HepG2 (cell line): ENCODE results near the gene MPC2. TPM values are rescaled to one million over a fixed set of nuclear protein-coding genes. Genes with fewer than 3 reads are reported as not detected.
A peak's percentile ranks its signal among the peaks of the same experiment; 100 is the strongest.

Experiments
- ATAC-seq: fragments of 200-7000 bp; cut with Tn5 transposase; 3 replicates; pipeline ENCODE4 v1.9.1; 2020; ENCODE audit warnings: mild to moderate bottlenecking, moderate library complexity
- BruUV-seq: library from RNA; stranded (reverse); fragments of 400-500 nt; replicated peaks from 2 replicates; lab custom pipeline; 2021; lab: Mats Ljungman, UMichigan
- CTCF ChIA-PET: fragments of 300-600 bp; formaldehyde crosslinking; extraction: SDS; loops from one replicate; lab custom pipeline; 2021; ENCODE audit warnings: low total read pairs, inconsistent platforms, low intra/inter-chr PET ratio; lab: Yijun Ruan, JAX
- POLR2A ChIA-PET: fragments of 350-600 bp; sonication (Branson Sonifier 250); formaldehyde crosslinking; loops from one replicate; lab custom pipeline; 2020; ENCODE audit warnings: antibody characterized with exemption, inconsistent platforms; lab: Yijun Ruan, JAX
- DNase-seq: peaks from one replicate; pipeline ENCODE4 v3.0.0-alpha.2; 2015; ENCODE audit warnings: low spot score
- FAIRE-seq: peaks from 3 replicates; lab custom pipeline; 2011; peaks lifted over from hg19 to GRCh38; lab: Jason Lieb, UNC
- H2AFZ ChIP-seq: one replicate; pipeline ENCODE4 v1.6.1; 2011; ENCODE audit warnings: low read length, inconsistent platforms
- H3K27ac ChIP-seq: fragments of 300-600 bp; 3 replicates; pipeline ENCODE4 v1.8.0; 2011; ENCODE audit warnings: mixed run types, mild to moderate bottlenecking, mixed read lengths, low read length, inconsistent platforms; ENCODE audit not compliant: insufficient read depth; ENCODE audit errors: extremely low read length
- H3K27me3 ChIP-seq, 2 experiments: fragments of 200-600 bp in 1 of 2; 2 replicates in 1 of 2; 3 replicates in 1 of 2; pipeline versions ENCODE4 v1.6.0 to v1.8.0; 2011; ENCODE audit warnings: low read length in 2 of 2, mild to moderate bottlenecking in 2 of 2, moderate library complexity in 2 of 2, inconsistent platforms in 1 of 2; ENCODE audit not compliant: insufficient read depth in 2 of 2, control insufficient read depth in 1 of 2
- H3K36me3 ChIP-seq, 2 experiments: fragments of 200-600 bp in 1 of 2; replicated peaks in 1 of 2; 2 replicates in 1 of 2; 3 replicates in 1 of 2; pipeline versions ENCODE4 v1.5.1 to v1.8.0; 2011; ENCODE audit warnings: low read length in 2 of 2, inconsistent platforms in 1 of 2; ENCODE audit not compliant: insufficient read depth in 2 of 2, control insufficient read depth in 1 of 2
- H3K4me1 ChIP-seq: 2 replicates; pipeline ENCODE4 v1.5.1; 2012; ENCODE audit warnings: low read length, inconsistent platforms; ENCODE audit not compliant: insufficient read depth
- H3K4me2 ChIP-seq: 2 replicates; pipeline ENCODE4 v1.6.0; 2011; ENCODE audit warnings: low read depth, low read length, inconsistent platforms
- H3K4me3 ChIP-seq, 3 experiments: fragments of 200-600 bp in 1 of 3; sonication (generic), shearing (Covaris generic) in 1 of 3; replicated peaks in 1 of 3; 2 replicates each; pipeline ENCODE4 v1.5.1; 2011 to 2016; ENCODE audit warnings: low read length in 3 of 3, inconsistent platforms in 2 of 3, low read depth in 2 of 3, mild to moderate bottlenecking in 2 of 3, control low read depth in 1 of 3, mixed read lengths in 1 of 3; ENCODE audit not compliant: insufficient read depth in 1 of 3
- H3K79me2 ChIP-seq: one replicate; pipeline ENCODE4 v1.6.1; 2011; ENCODE audit warnings: low read length, inconsistent platforms; ENCODE audit not compliant: insufficient read depth
- H3K9ac ChIP-seq: 2 replicates; pipeline ENCODE4 v1.6.0; 2011; ENCODE audit warnings: mild to moderate bottlenecking, low read depth, low read length, inconsistent platforms; ENCODE audit not compliant: insufficient read depth
- H3K9me3 ChIP-seq: 2 replicates; pipeline ENCODE4 v1.5.1; 2012; ENCODE audit warnings: mild to moderate bottlenecking, low read length
- H4K20me1 ChIP-seq: 2 replicates; pipeline ENCODE4 v1.6.0; 2011; ENCODE audit warnings: inconsistent platforms, mild to moderate bottlenecking, low read length, moderate library complexity; ENCODE audit not compliant: insufficient read depth
- ATF1 ChIP-seq: IDR thresholded peaks from 2 replicates; pipeline ENCODE4 v1.6.1; 2016; ENCODE audit warnings: mild to moderate bottlenecking, control low read depth
- HDAC6 ChIP-seq: fragments of 200-600 bp; sonication (generic); IDR thresholded peaks from 2 replicates; pipeline ENCODE4 v1.7.0; 2017; ENCODE audit warnings: mild to moderate bottlenecking, antibody characterized with exemption, low read length, low read depth
- ISL2 ChIP-seq: sonication (generic); formaldehyde crosslinking; IDR thresholded peaks from 2 replicates; pipeline ENCODE4 v1.5.0; 2020; ENCODE audit warnings: missing genetic modification reagents
- KDM5B ChIP-seq: sonication (generic); formaldehyde crosslinking; IDR thresholded peaks from 2 replicates; pipeline ENCODE4 v1.4.0; 2020; ENCODE audit warnings: missing genetic modification reagents, mild to moderate bottlenecking, borderline replicate concordance
- NAIF1 ChIP-seq: sonication (generic); formaldehyde crosslinking; IDR thresholded peaks from 2 replicates; pipeline ENCODE4 v1.5.0; 2020; ENCODE audit warnings: mild to moderate bottlenecking, missing genetic modification reagents, borderline replicate concordance
- PHF20 ChIP-seq: sonication (generic); formaldehyde crosslinking; IDR thresholded peaks from 2 replicates; pipeline ENCODE4 v1.5.0; 2020; ENCODE audit warnings: mild to moderate bottlenecking, missing genetic modification reagents
- SIX4 ChIP-seq: sonication (generic); formaldehyde crosslinking; IDR thresholded peaks from 2 replicates; pipeline ENCODE4 v1.4.0; 2020; ENCODE audit warnings: missing genetic modification reagents
- SRY ChIP-seq: sonication (generic); formaldehyde crosslinking; IDR thresholded peaks from 2 replicates; pipeline ENCODE4 v1.8.0; 2022; ENCODE audit warnings: mild to moderate bottlenecking, missing genetic modification reagents
- ZNF772 ChIP-seq: sonication (generic); formaldehyde crosslinking; IDR thresholded peaks from 2 replicates; pipeline ENCODE4 v1.5.0; 2020; ENCODE audit warnings: mild to moderate bottlenecking, missing genetic modification reagents
- WGBS: methylation state at CpG from one replicate; pipeline ENCODE4 v1.1.6; 2017; ENCODE audit warnings: low lambda C conversion rate; 5-methylcytosine and 5-hydroxymethylcytosine counted together
- in situ Hi-C: cut with HindIII; loops from 2 replicates; pipeline ENCODE4 v1.10.0; 2017; ENCODE audit warnings: low pct_unique_long_range_greater_than_20kb; ENCODE audit not compliant: extremely low pct_ligation_motif_present
- intact Hi-C: fragments of 100-400 bp; cut with micrococcal nuclease; formaldehyde crosslinking; loops from one replicate; pipeline ENCODE4 v1.10.0; 2022; ENCODE audit not compliant: unreplicated experiment
- polyA plus RNA-seq, 8 experiments: library from polyadenylated mRNA; depleted of rRNA in 3 of 8; stranded (reverse) in 7 of 8; unstranded in 1 of 8; fragments of >200 nt; fragmentation: Illumina TruSeq in 4 of 8; extraction: Trizol in 4 of 8; gene quantifications; 2 replicates each; pipeline versions ENCODE4 v1.2.1 to v1.2.3, GENCODE V29; 2011 to 2016; ENCODE audit warnings: low read depth in 4 of 8, missing spikeins in 1 of 8, mixed read lengths in 1 of 8; ENCODE audit not compliant: insufficient read depth in 1 of 8
- total RNA-seq, 5 experiments: library from RNA; depleted of rRNA; stranded (reverse); fragments of >200 nt; fragmentation: Illumina TruSeq; extraction: Trizol; gene quantifications; 2 replicates each; pipeline ENCODE4 v1.2.3, GENCODE V29; 2016; ENCODE audit warnings: low read depth in 1 of 5
- TF ChIP-seq, protein P1 (sequence below): IDR thresholded peaks from 2 replicates; pipeline ENCODE4 v1.6.1; 2018; ENCODE audit warnings: missing genetic modification reagents, mild to moderate bottlenecking, missing compliant biosample characterization
- TF ChIP-seq, protein P2 (sequence below): sonication (generic); formaldehyde crosslinking; IDR thresholded peaks from 2 replicates; pipeline ENCODE4 v1.8.1; 2023; ENCODE audit warnings: mild to moderate bottlenecking, inconsistent platforms, moderate library complexity, missing genetic modification reagents, borderline replicate concordance

MPC2 gene
- total and polyA plus RNA-seq, 2 of the 13 experiments (the other 11 are each of a cell fraction or from before 2014, with no cell fraction given), result 38.8 to 136 TPM

DNA sequence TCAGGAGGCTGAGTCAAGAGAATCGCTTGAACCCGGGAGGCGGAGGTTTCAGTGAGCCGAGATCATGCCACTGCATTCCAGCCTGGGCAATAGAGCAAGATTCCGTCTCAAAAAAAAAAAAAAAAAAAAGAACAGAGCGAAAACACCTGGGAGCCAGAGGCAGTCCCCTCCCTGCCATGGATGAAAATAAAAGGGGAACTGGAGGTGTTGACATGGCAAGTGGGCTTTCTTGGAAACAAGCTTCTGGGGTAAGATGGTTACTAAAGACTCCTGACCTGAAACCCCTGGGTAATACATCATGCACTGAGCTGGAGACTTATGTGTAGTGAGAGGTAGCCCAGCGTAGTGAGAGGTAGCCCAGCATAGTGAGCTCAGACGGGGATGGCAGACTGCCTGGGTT is 54.5 kb downstream of the MPC2 start:
- no peak overlapping the region for H3K9ac ChIP-seq
- H3K36me3 ChIP-seq, result no peaks in the 10 kb centered on the region
- ATAC-seq, result no peak
- no peaks in the 10 kb centered on the region for H3K9me3 ChIP-seq
- CTCF ChIA-PET, result no interaction called here
- no peaks in the 10 kb centered on the region for H4K20me1 ChIP-seq
- H3K27me3 ChIP-seq, result no peaks in the 10 kb centered on the region
- no peak for TF ChIP-seq HDAC6
- TF ChIP-seq, protein P1, sequence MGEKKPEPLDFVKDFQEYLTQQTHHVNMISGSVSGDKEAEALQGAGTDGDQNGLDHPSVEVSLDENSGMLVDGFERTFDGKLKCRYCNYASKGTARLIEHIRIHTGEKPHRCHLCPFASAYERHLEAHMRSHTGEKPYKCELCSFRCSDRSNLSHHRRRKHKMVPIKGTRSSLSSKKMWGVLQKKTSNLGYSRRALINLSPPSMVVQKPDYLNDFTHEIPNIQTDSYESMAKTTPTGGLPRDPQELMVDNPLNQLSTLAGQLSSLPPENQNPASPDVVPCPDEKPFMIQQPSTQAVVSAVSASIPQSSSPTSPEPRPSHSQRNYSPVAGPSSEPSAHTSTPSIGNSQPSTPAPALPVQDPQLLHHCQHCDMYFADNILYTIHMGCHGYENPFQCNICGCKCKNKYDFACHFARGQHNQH (CRISPR knock-in tag), result no peak
- TF ChIP-seq ISL2 (CRISPR knock-in tag), result no peak
- TF ChIP-seq ATF1, result no peak
- no peak for TF ChIP-seq SIX4 (CRISPR knock-in tag)
- no peak for TF ChIP-seq NAIF1 (CRISPR knock-in tag)
- TF ChIP-seq, all 625 proteins: peak for 0
- FAIRE-seq (no peak), DNase-seq (no peak)
- Histone ChIP-seq H3K4me2 (no peak overlapping the region), H3K4me1 (peaks cover 20% of the 10 kb centered on the region), H2AFZ (no peak overlapping the region), H3K27ac (no peak overlapping the region), H3K4me3 (no peak overlapping the region), H3K79me2 (no peaks in the 10 kb centered on the region)
- in situ Hi-C loops (no loop called here), intact Hi-C loops (no loop called here)
- POLR2A ChIA-PET, result no interaction called here
- BruUV-seq, result no TSS peak
- WGBS, result 83% methylated on average over 8 of the region's 8 CpGs

DNA sequence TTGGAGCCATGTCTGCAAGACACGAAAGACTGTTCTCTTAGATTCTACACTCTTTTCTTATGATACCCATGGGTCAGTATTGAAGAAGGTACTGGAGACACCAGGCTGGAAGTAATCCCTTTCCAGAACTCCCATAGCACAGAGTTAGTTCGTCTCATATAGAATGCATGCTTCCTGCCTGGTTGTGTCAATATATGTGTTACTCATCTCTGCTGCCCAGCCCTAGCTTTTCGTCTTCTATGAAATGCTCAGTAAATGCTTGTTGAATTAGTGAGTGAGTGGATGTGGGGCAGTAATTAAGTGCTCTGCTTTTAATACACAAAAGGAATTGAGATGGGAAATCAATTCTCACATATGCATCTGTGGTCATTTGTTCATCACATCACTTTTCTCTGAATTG is 55.1 kb downstream of the MPC2 start:
- intact Hi-C loops, result no loop called here
- peak; percentile 48; the same call in 1 of the 3 replicates for ATAC-seq
- 28% methylated on average over 3 of the region's 3 CpGs for WGBS
- TF ChIP-seq ZNF772 (CRISPR knock-in tag), result no peak
- TF ChIP-seq, protein P2, sequence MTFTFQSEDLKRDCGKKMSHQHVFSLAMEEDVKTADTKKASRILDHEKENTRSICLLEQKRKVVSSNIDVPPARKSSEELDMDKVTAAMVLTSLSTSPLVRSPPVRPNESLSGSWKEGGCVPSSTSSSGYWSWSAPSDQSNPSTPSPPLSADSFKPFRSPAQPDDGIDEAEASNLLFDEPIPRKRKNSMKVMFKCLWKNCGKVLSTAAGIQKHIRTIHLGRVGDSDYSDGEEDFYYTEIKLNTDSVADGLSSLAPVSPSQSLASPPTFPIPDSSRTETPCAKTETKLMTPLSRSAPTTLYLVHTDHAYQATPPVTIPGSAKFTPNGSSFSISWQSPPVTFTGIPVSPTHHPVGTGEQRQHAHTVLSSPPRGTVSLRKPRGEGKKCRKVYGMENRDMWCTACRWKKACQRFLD (CRISPR knock-in tag), result no peak
- TF ChIP-seq PHF20 (CRISPR knock-in tag), result no peak
- no peak for TF ChIP-seq KDM5B (CRISPR knock-in tag)
- TF ChIP-seq SRY (CRISPR knock-in tag), result no peak

More for the DNA sequence above, 55.1 kb downstream of the MPC2 start:
- Histone ChIP-seq H3K27ac (no peak overlapping the region), H3K36me3 (no peaks in the 10 kb centered on the region), H3K79me2 (no peaks in the 10 kb centered on the region), H3K4me2 (no peak overlapping the region), H3K9me3 (no peaks in the 10 kb centered on the region), H4K20me1 (no peaks in the 10 kb centered on the region), H2AFZ (no peak overlapping the region), H3K4me1 (peaks cover 22% of the 10 kb centered on the region), H3K27me3 (no peaks in the 10 kb centered on the region), H3K4me3 (no peak overlapping the region), H3K9ac (no peak overlapping the region)
- POLR2A ChIA-PET, result no interaction called here
- BruUV-seq, result no TSS peak
- CTCF ChIA-PET, result no interaction called here
- in situ Hi-C loops, result no loop called here
- peak; percentile 10 for DNase-seq
- FAIRE-seq, result no peak
